ENCODE data around the gene MYOC.
"Not testable (repeated sequence)": the region's sequence is repeated elsewhere in the genome, so short reads cannot be mapped to it uniquely, and the experiment has no call there.

- TF ChIP-seq POLR2A, CTCF (IDR thresholded peaks at IDR 0.05): not testable (repeated sequence)
Observed at GRCh38 chr1:171693541-171693940, 41.1 kb upstream of the MYOC start.
